Stimulated activated CD4-positive, alpha-beta T cell treated with anti-CD3 and anti-CD28 coated beads, TNF-alpha, amount 100 ng/mL, for 24 hours (primary cell): Measurements from ENCODE around the gene TSPAN9.

Experiments used
- DNase-seq, 3 experiments: peaks; one replicate each; pipeline ENCODE4 v3.0.0-alpha.2; 2020; ENCODE audit warnings: low read depth in 3 of 3

The TSPAN9 gene

GRCh38 chr12:3205742-3206519 is 128.8 kb downstream of the TSPAN9 start:
- no peak for DNase-seq

- no peak for DNase-seq
These were observed 129.4 kb downstream of the TSPAN9 start for GRCh38 chr12:3206536-3207072.

- no peak for DNase-seq
These were observed 130.0 kb downstream of the TSPAN9 start for GRCh38 chr12:3207175-3207574.

GRCh38 chr12:3207858-3208257 is 130.7 kb downstream of the TSPAN9 start:
- DNase-seq = no peak

- no peak for DNase-seq
These were observed 136.0 kb downstream of the TSPAN9 start for GRCh38 chr12:3213188-3213587.

GRCh38 chr12:3213768-3214167 is 136.6 kb downstream of the TSPAN9 start:
- DNase-seq = no peak

- DNase-seq = no peak
These were observed 137.6 kb downstream of the TSPAN9 start for GRCh38 chr12:3214526-3215365.

- DNase-seq = no peak
These were observed 138.3 kb downstream of the TSPAN9 start for GRCh38 chr12:3215410-3215975.

GRCh38 chr12:3216097-3216496 is 138.9 kb downstream of the TSPAN9 start:
- DNase-seq = no peak

GRCh38 chr12:3216726-3217682 is 139.8 kb downstream of the TSPAN9 start:
- no peak for DNase-seq

- no peak for DNase-seq
These were observed 140.5 kb downstream of the TSPAN9 start for GRCh38 chr12:3217683-3218079.

GRCh38 chr12:3218228-3219171 is 141.3 kb downstream of the TSPAN9 start:
- no peak for DNase-seq

- DNase-seq = no peak
These were observed 142.1 kb downstream of the TSPAN9 start for GRCh38 chr12:3219233-3219632.

- no peak for DNase-seq
These were observed 143.5 kb downstream of the TSPAN9 start for GRCh38 chr12:3220382-3221321.

GRCh38 chr12:3222306-3222705 is 145.1 kb downstream of the TSPAN9 start:
- DNase-seq = no peak

- DNase-seq = no peak
These were observed 145.8 kb downstream of the TSPAN9 start for GRCh38 chr12:3222979-3223378.

- no peak for DNase-seq
These were observed 146.7 kb downstream of the TSPAN9 start for GRCh38 chr12:3223601-3224529.

- no peak for DNase-seq
These were observed 147.3 kb downstream of the TSPAN9 start for GRCh38 chr12:3224530-3224903.
